Hematopoietic multipotent progenitor cell treated with erythropoietin and hydrocortisone succinate and interleukin-3 and kit ligand, for 6 days (in vitro differentiated cells): ENCODE measurements around the gene M1AP.
A peak's percentile ranks its signal among the peaks of the same experiment; 100 is the strongest.

ENCODE experiments used
- DNase-seq: peaks from one replicate; pipeline ENCODE4 v3.0.0-alpha.2; 2015

The M1AP gene

GRCh38 chr2:74588664-74589063 is 59.5 kb downstream of the M1AP start:
- no peak for DNase-seq

- peak; percentile 88 for DNase-seq
These were observed 60.4 kb downstream of the M1AP start for GRCh38 chr2:74587664-74588277.

GRCh38 chr2:74585406-74586185 is 62.5 kb downstream of the M1AP start:
- peak; percentile 65 for DNase-seq

GRCh38 chr2:74584088-74584645 is 64.0 kb downstream of the M1AP start:
- peak; percentile 41 for DNase-seq

GRCh38 chr2:74583504-74583903 is 64.6 kb downstream of the M1AP start:
- no peak for DNase-seq

GRCh38 chr2:74582184-74582583 is 65.9 kb downstream of the M1AP start:
- no peak for DNase-seq

- no peak for DNase-seq
These were observed 66.7 kb downstream of the M1AP start for GRCh38 chr2:74581463-74581862.

- no peak for DNase-seq
These were observed 69.7 kb downstream of the M1AP start for GRCh38 chr2:74578408-74578807.

GRCh38 chr2:74577448-74577847 is 70.7 kb downstream of the M1AP start:
- peak; percentile 70 for DNase-seq

GRCh38 chr2:74576863-74577229 is 71.3 kb downstream of the M1AP start:
- peak; percentile 78 for DNase-seq

- peak; percentile 42 for DNase-seq
These were observed 71.8 kb downstream of the M1AP start for GRCh38 chr2:74576211-74576862.

- no peak for DNase-seq
These were observed 72.8 kb downstream of the M1AP start for GRCh38 chr2:74575320-74575719.

GRCh38 chr2:74573747-74574562 is 74.2 kb downstream of the M1AP start:
- DNase-seq, result peak; percentile 90

GRCh38 chr2:74572178-74572925 is 75.8 kb downstream of the M1AP start:
- no peak for DNase-seq

- no peak for DNase-seq
These were observed 77.1 kb downstream of the M1AP start for GRCh38 chr2:74571058-74571457.

GRCh38 chr2:74569686-74570085 is 78.4 kb downstream of the M1AP start:
- no peak for DNase-seq

GRCh38 chr2:74567881-74568280 is 80.2 kb downstream of the M1AP start:
- no peak for DNase-seq

GRCh38 chr2:74566754-74567085 is 81.4 kb downstream of the M1AP start:
- DNase-seq, result no peak

GRCh38 chr2:74566076-74566753 is 81.9 kb downstream of the M1AP start:
- DNase-seq, result no peak

- DNase-seq, result no peak
These were observed 83.9 kb downstream of the M1AP start for GRCh38 chr2:74564222-74564621.

GRCh38 chr2:74562126-74562775 is 85.9 kb downstream of the M1AP start:
- DNase-seq, result peak; percentile 30
